Measurements from ENCODE around the gene DPPA3.

DNA sequence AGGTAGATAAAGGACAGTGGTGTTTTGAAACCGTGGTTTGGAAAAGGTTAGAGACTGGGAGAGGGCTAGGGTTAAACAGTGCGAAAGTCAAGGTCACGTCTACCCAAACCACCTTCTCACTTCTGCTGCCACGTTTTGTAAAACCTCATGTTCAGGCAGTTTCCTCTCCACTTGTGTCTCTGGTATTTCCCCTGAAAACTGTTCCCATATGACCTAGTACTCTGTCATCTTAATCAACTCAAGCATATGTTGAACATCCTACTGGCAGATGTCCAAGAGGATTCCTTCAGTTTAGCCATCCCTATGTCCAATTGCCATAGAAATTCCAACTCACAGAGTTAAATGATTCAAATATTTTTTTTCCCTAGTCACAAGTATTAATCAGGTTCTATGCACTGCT is 18.5 kb downstream of the DPPA3 start:
- TF ChIP-seq POLR2A (IDR thresholded peaks at IDR 0.05) = no peak
- TF ChIP-seq, protein P1, sequence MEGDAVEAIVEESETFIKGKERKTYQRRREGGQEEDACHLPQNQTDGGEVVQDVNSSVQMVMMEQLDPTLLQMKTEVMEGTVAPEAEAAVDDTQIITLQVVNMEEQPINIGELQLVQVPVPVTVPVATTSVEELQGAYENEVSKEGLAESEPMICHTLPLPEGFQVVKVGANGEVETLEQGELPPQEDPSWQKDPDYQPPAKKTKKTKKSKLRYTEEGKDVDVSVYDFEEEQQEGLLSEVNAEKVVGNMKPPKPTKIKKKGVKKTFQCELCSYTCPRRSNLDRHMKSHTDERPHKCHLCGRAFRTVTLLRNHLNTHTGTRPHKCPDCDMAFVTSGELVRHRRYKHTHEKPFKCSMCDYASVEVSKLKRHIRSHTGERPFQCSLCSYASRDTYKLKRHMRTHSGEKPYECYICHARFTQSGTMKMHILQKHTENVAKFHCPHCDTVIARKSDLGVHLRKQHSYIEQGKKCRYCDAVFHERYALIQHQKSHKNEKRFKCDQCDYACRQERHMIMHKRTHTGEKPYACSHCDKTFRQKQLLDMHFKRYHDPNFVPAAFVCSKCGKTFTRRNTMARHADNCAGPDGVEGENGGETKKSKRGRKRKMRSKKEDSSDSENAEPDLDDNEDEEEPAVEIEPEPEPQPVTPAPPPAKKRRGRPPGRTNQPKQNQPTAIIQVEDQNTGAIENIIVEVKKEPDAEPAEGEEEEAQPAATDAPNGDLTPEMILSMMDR (IDR thresholded peaks at IDR 0.05) = no peak

Data from breast epithelium (tissue), 3 donors.